ENCODE measurements around the gene P2RX6.
A peak's percentile ranks its signal among the peaks of the same experiment; 100 is the strongest.

The P2RX6 gene

DNA sequence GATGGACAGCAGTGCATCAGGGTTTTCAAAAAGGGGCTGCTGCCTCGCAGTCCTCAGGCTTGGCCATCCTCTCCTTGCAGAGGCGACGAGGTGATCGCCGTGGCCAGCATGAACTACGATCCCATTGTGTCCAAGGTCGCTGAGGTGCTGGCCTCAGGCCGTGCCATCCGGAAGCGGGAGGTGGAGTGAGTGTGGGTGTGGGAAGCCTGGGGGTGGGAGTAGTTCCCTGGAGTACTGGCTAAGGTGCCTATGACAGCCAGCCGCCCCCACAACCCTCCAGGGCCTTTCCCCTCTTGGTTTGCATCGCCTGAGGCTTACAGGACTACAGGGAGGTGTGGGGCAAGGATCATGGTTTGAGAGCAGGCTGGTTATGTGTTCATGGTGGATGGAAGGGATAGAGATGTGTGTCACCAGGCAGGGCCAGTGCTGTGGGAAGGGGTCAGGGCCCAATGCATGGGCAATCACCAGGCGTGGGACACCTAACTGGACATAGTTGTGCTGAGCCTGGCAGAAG, 35.0 kb upstream of the P2RX6 start:
- no peak for DNase-seq (ENCODE audit: low spot score)

DNA sequence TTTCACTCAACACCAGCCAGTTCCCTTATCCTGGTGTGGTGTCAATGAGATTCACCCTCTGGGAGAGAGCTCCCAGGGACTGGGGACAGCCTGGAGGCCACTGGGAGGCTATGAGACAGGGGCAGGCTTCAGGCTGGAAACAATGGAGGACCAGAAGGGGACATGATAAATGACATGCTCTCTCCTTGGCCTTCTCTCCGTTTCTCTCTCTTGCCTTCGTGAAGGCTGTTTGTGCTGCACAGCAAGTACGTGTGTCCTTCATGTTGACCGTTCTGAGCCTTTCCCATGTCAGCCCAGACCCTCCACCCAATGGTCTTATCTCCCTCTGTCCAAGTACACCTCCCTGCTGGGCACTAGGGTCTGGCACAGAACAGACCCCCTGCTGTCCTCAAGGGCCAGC, 34.4 kb upstream of the P2RX6 start:
- no peak for DNase-seq (ENCODE audit: low spot score)

DNA sequence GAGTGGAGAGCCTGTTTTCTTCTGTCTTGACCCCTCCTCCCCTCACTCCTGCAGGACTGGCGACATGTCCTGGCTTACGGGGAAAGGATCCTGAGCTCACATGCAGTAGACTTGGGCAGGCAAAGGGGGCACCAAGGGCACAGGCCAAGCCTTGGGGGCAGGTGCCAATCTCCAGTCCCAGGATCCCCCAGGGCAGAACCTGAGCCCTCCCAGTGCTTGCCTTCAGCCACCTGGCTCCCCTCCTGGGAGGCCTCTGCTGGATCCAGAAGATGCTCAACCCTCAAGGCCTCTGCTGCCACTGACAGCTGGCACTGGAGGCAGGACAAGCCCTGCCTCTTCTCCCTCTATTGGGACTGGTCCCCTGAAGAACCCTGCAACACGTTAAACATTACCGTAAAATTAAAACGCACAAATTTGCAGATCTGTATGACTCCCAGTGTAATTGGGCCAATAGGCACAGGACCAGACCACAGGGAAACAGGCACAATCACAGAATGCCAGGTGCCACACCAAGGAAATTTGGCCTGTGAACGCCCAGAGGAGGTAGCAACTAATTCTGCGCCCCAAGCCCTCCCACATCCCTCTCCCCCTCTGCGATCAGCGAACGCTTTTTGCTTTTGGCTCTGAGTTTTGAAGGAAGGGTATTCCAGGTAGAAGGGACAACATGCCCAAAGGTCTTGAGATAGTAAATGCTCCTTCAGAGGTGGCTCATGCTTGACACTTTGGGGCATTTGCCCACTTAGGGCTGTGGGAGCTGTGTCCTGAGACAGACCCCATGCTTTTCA, 33.8 kb upstream of the P2RX6 start:
- no peak for DNase-seq (ENCODE audit: low spot score)

DNA sequence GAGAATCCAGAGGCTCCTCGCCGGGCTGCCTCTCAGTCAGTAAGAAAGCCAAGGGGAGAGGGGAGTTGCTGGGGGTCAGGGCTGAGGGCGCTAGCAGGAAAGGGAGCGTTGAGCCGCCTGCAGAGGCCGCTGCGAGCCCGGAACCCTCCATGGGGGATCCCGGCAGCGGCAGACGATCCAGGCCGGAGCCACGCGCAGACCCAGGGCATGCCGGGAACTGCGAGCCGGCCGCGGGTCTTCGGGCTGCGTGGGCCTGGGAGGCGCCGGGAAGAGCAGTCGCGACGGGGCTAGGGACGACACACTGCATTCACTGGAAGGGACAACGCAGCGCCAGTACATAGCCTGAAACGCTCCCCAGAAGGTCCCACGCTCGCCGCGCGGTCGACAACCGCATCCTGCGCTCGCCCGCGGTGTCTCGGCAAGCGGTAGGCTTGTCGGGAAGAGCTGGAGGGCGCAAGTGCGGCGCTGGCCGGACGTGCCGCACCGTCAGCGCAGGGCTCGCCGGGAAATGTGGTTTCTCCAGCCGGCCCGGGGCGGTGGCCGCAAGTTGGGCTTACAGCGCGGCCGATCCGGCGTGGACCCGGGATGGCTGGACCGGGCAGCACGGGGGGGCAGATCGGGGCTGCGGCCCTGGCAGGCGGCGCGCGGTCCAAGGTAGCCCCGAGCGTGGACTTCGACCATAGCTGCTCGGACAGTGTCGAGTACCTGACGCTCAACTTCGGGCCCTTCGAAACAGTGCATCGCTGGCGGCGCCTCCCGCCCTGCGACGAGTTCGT, 33.0 kb upstream of the P2RX6 start, which contains the start of gene LZTR1:
LZTR1 (plus strand) TSS at position 511 of the 776 bp plus-strand sequence; CDS start at position 586, 75 bp downstream.
- DNase-seq (ENCODE audit: low spot score) = peak; percentile 90

DNA sequence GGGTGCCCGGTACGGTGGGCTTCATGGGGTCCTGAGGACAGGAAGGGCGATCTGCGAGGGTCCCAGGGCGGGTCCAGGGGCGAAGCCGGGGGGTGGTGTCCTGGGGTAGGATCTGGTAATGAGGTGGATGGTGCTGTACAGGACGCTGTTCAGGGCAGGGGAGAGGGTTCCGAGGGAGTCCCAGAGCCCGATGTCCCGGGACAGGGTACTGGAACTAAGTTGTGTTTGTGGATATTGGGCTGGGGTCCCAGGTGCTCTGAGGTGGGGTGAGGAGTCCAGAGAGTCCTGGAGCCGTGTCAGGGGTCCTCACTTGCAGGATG, 32.4 kb upstream of the P2RX6 start:
- no peak for DNase-seq (ENCODE audit: low spot score)

DNA sequence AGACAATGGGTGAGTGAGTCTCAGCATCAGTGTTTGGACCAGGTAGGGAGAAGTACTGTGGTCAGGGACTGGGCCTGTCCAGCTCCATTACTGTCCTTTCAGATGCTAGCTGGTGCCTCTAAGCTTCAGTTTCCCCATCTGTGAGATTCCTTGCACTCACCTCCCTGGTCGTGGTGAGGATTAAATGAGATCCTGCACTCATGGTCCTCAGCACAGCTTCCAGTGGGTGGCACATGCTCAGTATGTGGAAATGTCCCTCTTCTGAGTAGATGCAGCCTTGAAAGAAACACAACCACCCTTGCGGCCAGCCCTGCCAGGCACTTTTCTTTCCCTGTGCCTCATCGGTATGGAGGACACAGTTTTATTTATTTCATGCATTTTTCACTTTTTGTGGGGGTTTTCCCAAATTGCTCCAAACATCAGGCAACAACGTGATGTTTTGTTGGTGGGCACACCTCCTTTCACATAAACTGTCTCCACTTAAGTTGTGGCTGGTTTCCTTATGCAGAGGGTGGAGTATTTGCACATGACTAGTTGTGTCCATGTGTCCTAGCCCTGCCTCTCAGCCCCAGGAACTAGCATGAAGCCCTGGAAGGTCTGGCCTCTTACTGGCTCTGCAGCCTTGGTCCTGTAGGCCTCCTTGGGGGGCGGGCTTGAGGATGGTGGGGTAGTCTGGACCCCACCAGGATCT, 31.7 kb upstream of the P2RX6 start:
- DNase-seq (ENCODE audit: low spot score) = no peak

DNA sequence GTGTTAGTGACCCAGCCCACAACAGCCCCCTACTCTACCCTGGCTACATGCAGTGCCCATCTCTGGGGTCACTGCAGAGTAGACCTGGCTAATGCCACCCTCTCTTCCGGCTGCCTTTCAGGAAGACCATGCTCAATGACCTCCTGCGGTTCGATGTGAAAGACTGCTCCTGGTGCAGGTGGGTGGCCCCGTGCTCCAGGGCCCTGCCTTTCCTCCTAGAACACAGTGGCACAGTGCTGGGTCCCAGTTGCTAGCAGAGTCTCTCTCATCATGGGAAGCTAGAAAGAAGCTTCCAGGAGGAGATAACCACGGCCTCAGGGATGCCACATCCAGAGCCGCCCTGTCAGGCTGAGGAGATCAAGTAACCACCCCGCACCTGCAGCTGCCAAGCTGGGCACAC, 29.2 kb upstream of the P2RX6 start:
- DNase-seq (ENCODE audit: low spot score) = no peak

DNA sequence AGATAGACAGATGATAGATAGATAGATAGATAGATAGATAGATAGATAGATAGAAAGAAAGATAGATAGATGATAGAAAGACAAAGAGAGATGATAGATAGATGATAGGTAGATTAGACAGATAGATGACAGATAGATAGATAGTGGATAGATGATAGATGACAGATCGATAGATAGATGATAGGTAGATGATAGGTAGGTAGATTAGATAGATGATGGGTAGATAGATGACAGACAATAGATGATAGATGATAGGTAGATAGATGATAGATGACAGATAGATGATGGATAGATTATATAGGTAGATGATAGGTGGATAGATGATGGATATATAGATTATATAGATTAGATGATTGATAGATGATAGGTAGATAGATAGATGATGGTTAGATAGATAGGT, 28.6 kb upstream of the P2RX6 start:
- no peak for DNase-seq (ENCODE audit: low spot score)

DNA sequence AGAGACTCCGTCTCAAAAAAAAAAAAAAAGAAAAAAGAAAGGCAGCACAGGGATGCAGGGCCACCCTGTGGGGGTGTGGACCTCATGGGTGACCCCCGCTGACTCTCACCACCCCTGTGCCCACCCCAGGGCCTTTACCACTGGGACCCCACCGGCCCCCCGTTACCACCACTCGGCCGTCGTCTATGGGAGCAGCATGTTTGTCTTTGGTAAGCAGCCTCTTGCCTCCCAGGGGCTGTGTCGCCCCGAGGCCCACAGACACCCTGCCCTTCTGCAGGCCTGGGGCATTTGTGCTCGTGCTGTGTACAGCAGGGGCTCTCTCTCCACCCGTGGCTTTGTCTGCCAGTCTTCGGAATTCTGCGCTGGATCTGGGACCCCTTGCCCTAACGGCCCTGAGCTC, 27.6 kb upstream of the P2RX6 start:
- no peak for DNase-seq (ENCODE audit: low spot score)

DNA sequence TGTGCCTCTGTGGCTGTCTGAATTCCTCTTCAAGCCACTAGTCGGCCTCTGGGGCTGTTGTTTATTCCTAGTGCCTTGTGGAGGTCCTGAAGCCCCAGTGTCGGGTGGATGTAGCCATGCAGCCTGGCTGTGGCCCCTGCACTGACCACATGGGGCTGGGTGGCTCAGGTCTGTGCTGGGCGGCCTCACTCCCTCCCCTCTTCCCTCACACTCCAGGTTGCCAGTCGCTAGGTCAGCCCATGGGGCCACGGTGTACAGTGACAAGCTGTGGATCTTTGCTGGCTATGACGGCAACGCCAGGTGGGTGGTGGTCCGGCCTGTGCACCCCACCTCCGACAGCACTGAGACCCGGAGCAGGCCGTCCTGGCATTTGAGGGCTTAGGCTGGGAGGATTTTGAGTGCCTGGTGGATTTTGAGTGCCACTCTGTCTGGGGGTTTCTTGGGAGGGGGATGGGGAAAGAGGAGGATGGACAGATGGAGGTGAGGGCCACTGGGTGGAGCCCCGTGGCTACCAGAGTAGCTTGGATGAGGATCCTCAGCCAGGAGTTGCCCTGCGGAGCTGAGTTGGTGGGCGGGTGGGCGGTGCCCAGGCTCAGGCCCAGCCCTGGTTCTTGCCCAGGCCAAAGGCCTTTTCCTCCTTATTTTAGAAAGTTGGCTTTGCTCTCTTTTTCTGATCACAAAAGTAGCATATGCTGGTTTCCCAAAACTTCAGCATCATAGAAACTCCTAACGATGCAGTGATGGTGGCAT, 26.2 kb upstream of the P2RX6 start:
- DNase-seq (ENCODE audit: low spot score) = no peak

DNA sequence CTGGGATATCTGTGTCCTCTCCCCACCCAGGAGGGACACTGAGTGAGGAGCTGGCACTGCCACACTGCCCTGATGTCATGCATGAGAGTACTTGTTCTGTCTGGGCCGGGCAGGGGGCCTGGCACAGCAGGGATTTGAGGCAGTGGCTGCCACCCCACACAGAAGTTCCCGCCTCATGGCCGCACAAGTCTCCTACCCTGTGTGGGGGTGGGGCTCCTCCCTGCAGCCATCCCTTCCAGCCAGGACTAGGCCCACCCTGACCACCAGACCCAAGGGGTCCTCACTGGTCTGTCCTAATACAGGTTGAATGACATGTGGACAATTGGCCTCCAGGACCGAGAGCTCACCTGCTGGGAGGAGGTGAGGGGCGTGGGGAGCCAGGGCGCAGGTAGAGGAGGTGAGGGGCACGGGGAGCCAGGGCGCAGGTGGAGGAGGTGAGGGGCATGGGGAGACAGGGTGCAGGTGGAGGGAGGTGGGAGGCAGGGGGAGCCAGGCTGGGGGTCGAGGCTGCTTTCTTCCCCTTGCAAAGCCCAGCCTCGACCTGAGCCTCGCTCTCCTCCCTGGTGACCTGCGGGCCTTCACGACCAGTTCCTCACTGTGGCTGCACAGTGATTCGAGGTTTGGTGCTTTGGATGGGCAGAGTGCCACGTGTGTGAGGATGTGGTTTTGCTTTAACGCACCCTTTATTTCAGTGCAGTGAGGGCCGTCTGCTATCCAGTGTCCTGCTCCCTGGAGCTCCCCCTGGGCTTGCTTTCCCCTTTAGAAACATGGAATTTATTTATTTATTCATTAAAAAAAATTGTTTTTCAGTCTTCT, 25.4 kb upstream of the P2RX6 start:
- DNase-seq (ENCODE audit: low spot score) = no peak

DNA sequence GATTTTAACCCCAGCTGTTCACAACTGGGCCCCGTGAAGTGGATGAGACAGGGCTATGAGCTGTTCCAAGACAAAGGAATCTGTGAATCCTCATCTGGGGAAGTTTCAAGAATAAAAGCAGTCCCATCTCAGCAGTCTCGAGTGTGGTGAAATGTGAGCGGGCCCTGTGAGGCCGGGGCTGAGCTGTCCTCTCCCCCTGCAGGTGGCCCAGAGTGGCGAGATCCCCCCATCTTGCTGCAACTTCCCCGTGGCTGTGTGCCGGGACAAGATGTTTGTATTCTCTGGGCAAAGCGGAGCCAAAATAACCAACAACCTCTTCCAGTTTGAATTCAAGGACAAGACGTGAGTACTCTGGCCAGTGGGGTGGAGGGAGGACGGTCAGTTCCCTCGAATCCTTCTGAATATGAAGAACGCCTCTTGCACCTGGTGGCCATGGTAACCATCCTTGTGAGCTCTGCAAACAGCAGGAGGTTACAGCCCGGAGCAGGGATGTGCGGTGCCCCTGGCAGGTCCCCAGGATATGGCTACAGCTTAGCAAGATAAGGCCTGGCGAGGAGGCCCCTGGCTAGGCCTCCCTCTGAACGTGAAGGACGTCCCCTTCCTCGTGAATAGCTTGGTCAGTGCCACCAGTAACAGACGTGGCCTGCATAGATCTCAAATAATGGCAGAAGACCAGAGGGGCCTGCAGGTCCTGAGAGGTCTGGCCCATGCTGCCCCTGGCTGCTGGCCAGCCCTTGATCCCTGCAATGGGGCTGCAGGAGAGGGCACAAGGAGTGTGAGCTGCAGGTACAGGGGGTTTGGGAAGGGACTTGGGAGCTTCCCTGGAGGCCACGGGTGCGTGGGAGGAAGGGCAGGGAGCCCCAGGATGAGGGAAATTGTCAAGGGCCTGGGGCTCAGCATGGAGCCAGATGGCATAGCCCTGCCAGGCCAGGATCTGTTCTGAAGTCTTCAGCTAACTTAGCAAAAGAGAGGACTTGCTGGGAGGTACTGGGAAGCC, 24.5 kb upstream of the P2RX6 start:
- no peak for DNase-seq (ENCODE audit: low spot score)

DNA sequence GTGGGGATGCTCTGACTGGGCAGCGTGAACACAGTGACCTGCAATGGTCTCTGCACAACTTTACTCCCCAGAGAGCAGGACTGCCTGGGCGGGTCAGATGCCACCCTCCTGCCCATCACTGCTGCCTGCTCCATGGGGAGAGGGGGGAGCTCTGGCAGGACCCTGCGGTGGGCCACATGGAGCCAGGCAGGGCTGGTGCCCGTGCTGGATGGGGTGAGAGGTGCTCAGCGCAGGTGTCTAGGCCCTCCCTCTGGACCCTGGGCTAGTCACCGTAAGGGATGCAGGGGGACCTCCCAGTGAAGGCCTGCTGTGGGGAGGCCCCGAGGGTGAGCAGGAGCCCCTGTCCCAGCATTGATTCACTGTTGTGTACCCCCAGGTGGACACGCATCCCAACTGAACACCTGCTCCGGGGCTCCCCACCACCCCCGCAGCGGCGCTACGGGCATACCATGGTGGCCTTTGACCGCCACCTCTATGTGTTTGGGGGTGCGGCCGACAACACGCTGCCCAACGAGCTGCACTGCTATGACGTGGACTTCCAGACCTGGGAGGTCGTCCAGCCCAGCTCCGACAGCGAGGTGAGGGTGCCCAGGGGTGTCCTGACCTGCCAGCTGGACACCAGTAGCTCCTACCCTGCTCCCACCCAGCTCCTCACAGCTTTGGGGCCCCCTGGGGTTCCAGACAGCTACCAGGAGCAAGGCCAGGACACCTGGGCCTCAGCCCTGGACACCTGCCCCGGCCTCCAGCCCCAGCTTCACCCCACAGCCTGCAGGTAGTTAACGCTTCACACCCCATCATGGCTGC, 23.5 kb upstream of the P2RX6 start:
- no peak for DNase-seq (ENCODE audit: low spot score)

DNA sequence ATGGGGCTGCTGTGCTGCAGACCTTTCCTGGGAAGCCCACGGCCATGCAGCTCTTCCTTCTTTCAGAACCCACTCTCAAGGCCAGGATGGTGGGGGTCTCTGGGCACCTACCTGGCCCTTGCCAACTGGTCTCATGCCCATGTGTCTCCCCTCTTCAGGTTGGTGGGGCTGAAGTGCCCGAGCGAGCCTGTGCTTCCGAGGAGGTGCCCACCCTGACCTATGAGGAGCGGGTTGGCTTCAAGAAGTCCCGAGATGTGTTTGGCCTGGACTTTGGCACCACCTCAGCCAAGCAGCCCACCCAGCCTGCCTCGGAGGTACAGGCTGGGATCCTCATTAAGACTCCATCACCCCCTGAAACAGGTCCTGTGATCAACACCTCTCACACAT, 22.9 kb upstream of the P2RX6 start:
- DNase-seq (ENCODE audit: low spot score) = no peak

DNA sequence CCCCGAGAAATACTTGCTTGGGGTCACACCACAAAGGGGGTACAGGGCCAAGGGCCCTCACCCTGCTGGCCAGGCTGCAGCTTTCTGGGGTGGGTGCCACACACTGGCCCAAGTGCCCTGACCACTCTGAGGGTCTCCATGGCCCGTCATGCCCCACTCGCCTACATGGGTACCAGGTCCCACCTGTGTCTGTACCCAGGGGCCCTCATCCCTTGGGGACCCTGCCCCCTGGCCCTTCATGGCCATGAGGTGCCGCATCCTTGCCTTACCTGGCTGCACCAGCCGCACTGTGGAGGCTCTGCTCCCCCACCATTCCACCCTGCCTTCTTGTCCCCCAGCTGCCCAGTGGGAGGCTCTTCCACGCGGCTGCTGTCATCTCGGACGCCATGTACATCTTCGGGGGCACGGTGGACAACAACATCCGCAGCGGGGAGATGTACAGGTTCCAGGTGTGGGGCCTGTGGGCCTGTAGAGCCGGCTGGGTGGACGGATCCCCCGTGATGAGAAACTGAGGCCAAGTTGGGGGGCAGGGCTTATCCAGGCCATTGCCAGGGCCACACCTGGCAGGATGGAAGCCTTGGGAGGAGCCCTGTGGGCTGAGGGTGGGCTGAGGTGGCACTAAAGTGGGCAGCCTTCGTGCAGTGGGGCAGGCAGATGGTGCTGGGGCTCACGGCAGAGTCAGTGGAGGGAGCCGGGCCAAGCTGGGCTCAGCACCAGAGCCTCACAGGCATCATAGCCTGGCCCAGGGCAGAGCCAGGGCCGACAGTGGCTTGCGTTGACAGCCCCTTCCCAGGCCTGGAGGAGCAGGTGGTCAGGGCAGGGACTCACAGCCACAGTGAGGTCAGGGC, 22.3 kb upstream of the P2RX6 start:
- DNase-seq (ENCODE audit: low spot score) = no peak

DNA sequence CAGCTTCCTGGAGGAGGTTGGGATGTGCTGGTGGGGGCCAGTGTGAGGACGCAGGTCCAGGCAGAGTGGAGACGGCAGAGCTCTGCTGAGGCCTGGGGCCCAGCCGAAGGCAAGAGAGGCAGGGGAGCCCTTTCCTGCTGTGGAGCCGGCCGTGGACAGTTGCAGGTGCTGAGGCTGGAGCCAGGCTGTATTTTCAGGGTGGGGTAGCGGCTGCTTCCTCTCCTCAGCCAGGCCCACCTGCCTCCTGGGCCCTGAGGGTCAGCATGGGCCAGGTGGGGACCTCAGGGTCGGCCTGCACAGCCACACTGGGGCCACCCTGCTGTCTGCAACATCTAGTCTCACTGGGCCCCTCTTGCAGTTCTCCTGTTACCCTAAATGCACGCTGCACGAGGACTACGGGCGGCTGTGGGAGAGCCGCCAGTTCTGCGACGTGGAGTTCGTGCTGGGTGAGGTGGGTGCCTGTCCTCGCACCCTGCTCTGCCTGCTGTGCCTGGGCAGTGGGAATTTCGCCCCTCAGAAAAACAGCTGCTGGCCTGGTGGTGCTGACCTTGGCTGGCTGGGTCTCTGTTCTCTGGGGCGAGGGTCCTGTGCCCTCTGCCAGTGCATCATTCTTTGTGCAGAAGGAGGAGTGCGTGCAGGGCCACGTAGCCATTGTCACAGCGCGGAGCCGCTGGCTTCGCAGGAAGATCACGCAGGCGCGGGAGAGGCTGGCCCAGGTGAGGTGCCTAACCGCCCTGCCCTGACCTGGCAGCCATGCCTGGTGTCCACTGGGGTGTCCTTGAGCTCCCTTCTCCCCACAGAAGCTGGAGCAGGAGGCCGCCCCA, 21.4 kb upstream of the P2RX6 start:
- no peak for DNase-seq (ENCODE audit: low spot score)

All from HuH-7.5 (cell line).